Testis (tissue), 3 donors: ENCODE data around the gene IGFLR1. TPM values are rescaled to one million over a fixed set of nuclear protein-coding genes. Genes with fewer than 3 reads are reported as not detected.

Source experiments
- DNase-seq: peaks from one replicate; pipeline ENCODE4 v3.0.0-alpha.2; 2019
- H3K27ac ChIP-seq, 2 donors: fragments of 200-600 bp; sonication (generic); one replicate each; pipeline ENCODE4 v1.5.1; 2019
- H3K27me3 ChIP-seq: fragments of 200-600 bp; sonication (generic); one replicate; pipeline ENCODE4 v1.5.1; 2019
- H3K36me3 ChIP-seq: fragments of 200-600 bp; sonication (generic); one replicate; pipeline ENCODE4 v1.5.1; 2017; ENCODE audit warnings: low read depth; ENCODE audit errors: missing control alignments
- H3K4me1 ChIP-seq: fragments of 200-600 bp; sonication (generic); one replicate; pipeline ENCODE4 v1.5.1; 2019
- H3K4me3 ChIP-seq, 2 donors: fragments of 200-600 bp; sonication (generic); one replicate each; pipeline ENCODE4 v1.5.1; 2017 to 2019
- H3K9me3 ChIP-seq: fragments of 200-600 bp; sonication (generic); one replicate; pipeline ENCODE4 v1.5.1; 2017
- POLR2A ChIP-seq: fragments of 450-650 bp; IDR thresholded peaks from one replicate; pipeline ENCODE4 v1.6.1; 2017; ENCODE audit warnings: antibody characterized with exemption, mild to moderate bottlenecking, moderate library complexity
- WGBS, 2 donors: methylation state at CpG; one replicate each; pipeline ENCODE4 v1.1.5; 2018; 5-methylcytosine and 5-hydroxymethylcytosine counted together
- intact Hi-C: fragments of 100-400 bp; cut with DNase I; formaldehyde crosslinking; loops from one replicate; pipeline ENCODE4 v1.15.1; 2023; ENCODE audit warnings: low total_unique reads
- polyA plus RNA-seq: library from polyadenylated mRNA; stranded (reverse); fragments of 350-450 nt; fragmentation: Illumina TruSeq; extraction: RNeasy Lipid Tissue Mini Kit (QIAGEN cat#74804); gene quantifications from one replicate; pipeline ENCODE4 v1.2.3, GENCODE V29; 2014; ENCODE audit warnings: low read depth, low replicate concordance; ENCODE audit not compliant: insufficient read depth
- total RNA-seq, 2 donors: library from RNA; depleted of rRNA; stranded (reverse); fragments of >200 nt; gene quantifications; one replicate each; pipeline ENCODE4 v1.2.3, GENCODE V29; 2016
- TF ChIP-seq, protein P1 (sequence below), 3 experiments: fragments of 450-650 bp in 2 of 3; fragments of 200-600 bp in 1 of 3; sonication (generic) in 1 of 3; IDR thresholded peaks; one replicate each; pipeline ENCODE4 v1.5.1; 2016 to 2019; ENCODE audit warnings: antibody characterized with exemption in 3 of 3, mild to moderate bottlenecking in 2 of 3, moderate library complexity in 1 of 3

Gene IGFLR1
- total and polyA plus RNA-seq, 3 donors from 2014 or later: 9.9 to 15.9 (median 15.7) TPM

DNA sequence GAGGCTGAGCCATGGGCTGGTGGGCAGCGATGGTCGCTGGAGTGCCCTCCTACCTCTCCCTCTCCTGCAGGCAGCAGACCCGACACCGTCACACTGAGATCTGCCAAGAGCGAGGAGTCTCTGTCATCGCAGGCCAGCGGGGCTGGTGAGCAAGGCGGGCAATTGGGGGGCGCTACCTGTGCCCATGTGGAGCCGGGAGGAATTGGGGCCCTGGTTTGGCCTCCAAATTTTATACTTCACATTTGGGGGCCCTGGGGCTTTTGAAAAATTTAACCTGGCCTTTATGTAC is 43.0 kb upstream of the IGFLR1 start:
- Histone ChIP-seq H3K4me3 (no peak overlapping the region), H3K27me3 (no peaks in the 10 kb centered on the region), H3K9me3 (no peaks in the 10 kb centered on the region), H3K27ac (no peak overlapping the region), H3K36me3 (no peaks in the 10 kb centered on the region), H3K4me1 (no peaks in the 10 kb centered on the region)
- 87 to 88% methylated on average over 10 of the region's 10 CpGs for WGBS, 2 donors
- no peak for TF ChIP-seq POLR2A
- TF ChIP-seq, protein P1, sequence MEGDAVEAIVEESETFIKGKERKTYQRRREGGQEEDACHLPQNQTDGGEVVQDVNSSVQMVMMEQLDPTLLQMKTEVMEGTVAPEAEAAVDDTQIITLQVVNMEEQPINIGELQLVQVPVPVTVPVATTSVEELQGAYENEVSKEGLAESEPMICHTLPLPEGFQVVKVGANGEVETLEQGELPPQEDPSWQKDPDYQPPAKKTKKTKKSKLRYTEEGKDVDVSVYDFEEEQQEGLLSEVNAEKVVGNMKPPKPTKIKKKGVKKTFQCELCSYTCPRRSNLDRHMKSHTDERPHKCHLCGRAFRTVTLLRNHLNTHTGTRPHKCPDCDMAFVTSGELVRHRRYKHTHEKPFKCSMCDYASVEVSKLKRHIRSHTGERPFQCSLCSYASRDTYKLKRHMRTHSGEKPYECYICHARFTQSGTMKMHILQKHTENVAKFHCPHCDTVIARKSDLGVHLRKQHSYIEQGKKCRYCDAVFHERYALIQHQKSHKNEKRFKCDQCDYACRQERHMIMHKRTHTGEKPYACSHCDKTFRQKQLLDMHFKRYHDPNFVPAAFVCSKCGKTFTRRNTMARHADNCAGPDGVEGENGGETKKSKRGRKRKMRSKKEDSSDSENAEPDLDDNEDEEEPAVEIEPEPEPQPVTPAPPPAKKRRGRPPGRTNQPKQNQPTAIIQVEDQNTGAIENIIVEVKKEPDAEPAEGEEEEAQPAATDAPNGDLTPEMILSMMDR (IDR thresholded peaks at IDR 0.05): no peak
- no peak for DNase-seq
- intact Hi-C loops: no loop called here

DNA sequence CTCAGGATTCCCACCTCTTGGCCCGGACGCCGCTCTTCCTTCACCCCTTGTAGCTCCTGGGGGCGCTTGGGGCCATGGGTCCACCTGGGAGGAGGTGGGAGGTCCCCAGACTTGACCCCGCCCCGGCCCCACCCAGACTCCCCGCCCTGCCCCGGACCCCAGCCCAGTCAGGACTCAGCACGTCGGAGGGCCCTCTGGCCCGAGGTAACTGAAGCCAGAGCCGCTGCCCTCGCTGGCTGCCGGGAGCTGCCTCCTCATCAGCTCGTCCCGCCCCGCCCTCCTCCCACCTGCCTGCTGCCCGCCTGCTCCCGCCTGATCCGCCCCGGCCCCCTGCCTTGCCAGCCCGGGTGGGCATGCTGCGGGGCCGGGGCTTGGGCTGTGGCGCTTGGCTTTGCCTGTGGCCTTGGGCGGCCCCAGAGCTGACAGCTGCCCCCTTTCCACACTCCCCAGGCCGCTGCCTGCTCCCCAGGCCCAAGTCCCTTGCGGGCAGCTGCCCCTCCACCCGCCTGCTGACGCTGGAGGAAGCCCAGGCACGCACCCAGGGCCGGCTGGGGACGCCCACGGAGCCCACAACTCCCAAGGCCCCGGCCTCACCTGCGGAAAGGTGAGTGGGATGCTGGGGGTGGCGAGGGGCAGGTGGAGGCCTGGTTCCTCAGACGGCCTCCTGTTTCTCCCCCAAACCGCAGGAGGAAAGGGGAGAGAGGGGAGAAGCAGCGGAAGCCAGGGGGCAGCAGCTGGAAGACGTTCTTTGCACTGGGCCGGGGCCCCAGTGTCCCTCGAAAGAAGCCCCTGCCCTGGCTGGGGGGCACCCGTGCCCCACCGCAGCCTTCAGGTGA is 42.5 kb upstream of the IGFLR1 start:
- H3K36me3 ChIP-seq: no peaks in the 10 kb centered on the region
- no peak for DNase-seq
- no peak overlapping the region for H3K4me3 ChIP-seq

DNA sequence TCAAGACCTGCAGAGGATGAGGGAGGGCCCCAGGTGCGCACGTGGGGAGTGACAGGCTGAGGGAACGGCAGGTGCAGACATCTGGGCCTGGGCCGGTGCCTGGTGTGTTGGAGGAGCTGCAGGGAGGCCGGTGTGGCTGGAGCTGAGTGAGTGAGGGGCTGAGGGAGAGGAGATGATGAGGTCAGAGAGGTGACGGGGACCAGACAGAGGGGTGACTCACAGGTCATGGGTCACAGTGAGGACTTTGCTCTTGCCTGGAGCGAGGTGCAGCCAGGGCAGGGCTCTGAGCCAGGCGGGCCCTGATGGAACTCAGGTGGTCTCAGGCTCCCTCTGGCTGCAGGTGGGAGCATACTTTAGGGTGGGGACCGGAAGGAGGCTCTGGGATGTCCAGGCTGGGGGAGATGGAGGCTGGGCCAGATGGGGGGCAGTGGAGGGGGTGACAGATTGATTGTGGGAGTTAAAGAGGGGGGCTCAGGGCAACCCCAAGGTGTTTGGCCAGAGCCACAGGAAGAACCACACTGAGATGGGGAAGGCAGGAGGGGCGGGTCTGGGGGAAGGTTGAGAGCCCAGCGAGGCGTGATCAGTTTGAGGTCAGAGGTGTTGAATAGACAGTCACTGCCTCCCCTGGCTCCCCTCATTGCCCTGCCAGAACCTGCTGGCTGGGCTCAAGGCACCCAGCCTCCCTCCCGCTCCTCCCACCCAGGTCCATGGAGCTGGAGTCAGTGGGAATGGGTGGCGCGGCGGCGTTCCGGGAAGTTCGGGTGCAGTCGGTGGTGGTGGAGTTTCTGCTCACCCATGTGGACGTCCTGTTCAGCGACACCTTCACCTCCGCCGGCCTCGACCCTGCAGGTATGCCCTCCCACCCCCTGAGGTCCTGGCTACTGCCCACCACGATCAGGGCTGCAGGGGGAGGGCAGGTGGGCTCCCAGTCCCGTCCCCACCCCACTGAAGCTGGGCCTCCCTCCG is 41.5 kb upstream of the IGFLR1 start:
- no peaks in the 10 kb centered on the region for H3K4me1 ChIP-seq
- no peaks in the 10 kb centered on the region for H3K27me3 ChIP-seq
- no peaks in the 10 kb centered on the region for H3K36me3 ChIP-seq
- H3K4me3 ChIP-seq: no peak overlapping the region
- H3K27ac ChIP-seq: no peak overlapping the region
- no peaks in the 10 kb centered on the region for H3K9me3 ChIP-seq
- 89% methylated on average over 27 to 28 of the region's 28 CpGs for WGBS, 2 donors
- no peak for DNase-seq
- intact Hi-C loops: no loop called here
- TF ChIP-seq, protein P1 (IDR thresholded peaks at IDR 0.05): no peak
- no peak for TF ChIP-seq POLR2A

More for the DNA sequence above, 42.5 kb upstream of the IGFLR1 start:
- 83 to 91% methylated on average over 16 to 38 of the region's 45 CpGs for WGBS, 2 donors
- H3K9me3 ChIP-seq: no peaks in the 10 kb centered on the region
- H3K4me1 ChIP-seq: no peaks in the 10 kb centered on the region
- TF ChIP-seq, protein P1 (IDR thresholded peaks at IDR 0.05): no peak
- TF ChIP-seq POLR2A: no peak
- no peak overlapping the region for H3K27ac ChIP-seq
- intact Hi-C loops: no loop called here
- H3K27me3 ChIP-seq: no peaks in the 10 kb centered on the region

DNA sequence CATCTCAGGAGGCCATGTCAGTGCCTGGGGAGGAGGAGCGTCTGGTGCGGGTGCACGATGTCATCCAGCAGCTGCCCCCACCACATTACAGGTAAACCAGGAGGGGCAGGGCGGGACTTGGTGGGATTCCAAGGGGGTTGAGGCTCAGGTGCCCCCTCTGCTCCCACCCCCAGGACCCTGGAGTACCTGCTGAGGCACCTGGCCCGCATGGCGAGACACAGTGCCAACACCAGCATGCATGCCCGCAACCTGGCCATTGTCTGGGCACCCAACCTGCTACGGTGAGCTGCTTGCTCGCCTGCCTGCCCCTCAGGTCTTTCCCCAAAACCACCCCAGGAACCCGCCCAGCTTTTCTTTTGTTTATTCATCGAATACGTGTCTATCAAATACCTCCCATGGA is 40.3 kb upstream of the IGFLR1 start:
- Histone ChIP-seq H3K4me1 (no peaks in the 10 kb centered on the region), H3K9me3 (no peaks in the 10 kb centered on the region), H3K27ac (no peak overlapping the region), H3K4me3 (no peak overlapping the region), H3K27me3 (no peaks in the 10 kb centered on the region), H3K36me3 (no peaks in the 10 kb centered on the region)
- DNase-seq: no peak
- no peak for TF ChIP-seq POLR2A
- TF ChIP-seq, protein P1 (IDR thresholded peaks at IDR 0.05): no peak
- intact Hi-C loops: no loop called here
- 95 to 97% methylated on average over 10 of the region's 12 CpGs for WGBS, 2 donors
